ENCODE measurements around the gene TLCD1. TPM values are rescaled to one million over a fixed set of nuclear protein-coding genes. Genes with fewer than 3 reads are reported as not detected.

The TLCD1 gene
- total and polyA plus RNA-seq, 2 donors from 2014 or later = 25.3 to 30.0 TPM

- H3K27ac ChIP-seq (ENCODE audit: low read depth in 2 of 2, low read length in 2 of 2) = peak within 1 kb of the TSS; percentile 89 to 91
- no peaks in the 10 kb centered on the region for H3K27me3 ChIP-seq (ENCODE audit: control insufficient read depth, insufficient read depth, low read length)
- peak within 1 kb of the TSS; percentile 66 to 81 (median 73) for H3K4me3 ChIP-seq (ENCODE audit: low read length in 3 of 3)
- H3K9ac ChIP-seq (ENCODE audit: low read length in 3 of 3) = peak within 1 kb of the TSS; percentile 27 to 82 (median 61)
- DNase-seq (peak; percentile 95 to 98 (median 97)), FAIRE-seq (no peak)
- peaks cover 6 to 37% (median 18%) of the 10 kb centered on the region in 3 donors for H3K4me1 ChIP-seq (ENCODE audit: control insufficient read depth in 2 of 3, insufficient read depth in 2 of 3, low read depth in 1 of 3, low read length in 3 of 3)
- intact Hi-C loops (cut with DNase I) = no loop called here
- H3K9me3 ChIP-seq (ENCODE audit: control insufficient read depth in 2 of 3, insufficient read depth in 1 of 3, low read length in 3 of 3) = no peaks in the 10 kb centered on the region
- TF ChIP-seq CTCF (IDR thresholded peaks at IDR 0.05; ENCODE audit: borderline replicate concordance, extremely low read depth, insufficient read depth) = peak; percentile 27
- H3K36me3 ChIP-seq (ENCODE audit: control insufficient read depth in 2 of 3, insufficient read depth in 3 of 3, low read length in 3 of 3) = peaks cover 3 to 22% (median 15%) of the 10 kb centered on the region in 3 donors
Measured at GRCh38 chr17:28717578-28718332, 8.3 kb downstream of the TLCD1 start, which contains the start of gene RAB34. TSS of gene RAB34 (minus strand) at chr17:28717868. CDS start at chr17:28717266, 602 bp downstream.

- Histone ChIP-seq H3K4me1 (ENCODE audit: control insufficient read depth in 2 of 3, insufficient read depth in 2 of 3, low read depth in 1 of 3, low read length in 3 of 3) (peaks cover 6 to 37% (median 18%) of the 10 kb centered on the region in 3 donors), H3K36me3 (ENCODE audit: control insufficient read depth in 2 of 3, insufficient read depth in 3 of 3, low read length in 3 of 3) (peaks cover 3 to 15% (median 10%) of the 10 kb centered on the region in 3 donors), H3K4me3 (ENCODE audit: low read length in 3 of 3) (peak overlapping the region; percentile 51 to 81 (median 66)), H3K9me3 (ENCODE audit: control insufficient read depth in 2 of 3, insufficient read depth in 1 of 3, low read length in 3 of 3) (no peaks in the 10 kb centered on the region), H3K27ac (ENCODE audit: low read depth in 2 of 2, low read length in 2 of 2) (peak overlapping the region; percentile 85 to 89), H3K9ac (ENCODE audit: low read length in 3 of 3) (peak overlapping the region; percentile 15 to 82 (median 61)), H3K27me3 (ENCODE audit: control insufficient read depth, insufficient read depth, low read length) (no peaks in the 10 kb centered on the region)
- FAIRE-seq (no peak), DNase-seq (peak; percentile 35 to 88 (median 68))
- intact Hi-C loops (cut with DNase I) = no loop called here
- TF ChIP-seq CTCF (IDR thresholded peaks at IDR 0.05; ENCODE audit: borderline replicate concordance, extremely low read depth, insufficient read depth) = no peak
Measured at GRCh38 chr17:28716740-28717577, 9.1 kb downstream of the TLCD1 start.

- Histone ChIP-seq H3K4me1 (ENCODE audit: control insufficient read depth in 2 of 3, insufficient read depth in 2 of 3, low read depth in 1 of 3, low read length in 3 of 3) (peaks cover 6 to 28% (median 11%) of the 10 kb centered on the region in 3 donors), H3K4me3 (ENCODE audit: low read length in 3 of 3) (no peak overlapping the region), H3K36me3 (ENCODE audit: control insufficient read depth in 2 of 3, insufficient read depth in 3 of 3, low read length in 3 of 3) (peaks cover 0 to 15% (median 5%) of the 10 kb centered on the region in 3 donors), H3K27me3 (ENCODE audit: control insufficient read depth, insufficient read depth, low read length) (no peaks in the 10 kb centered on the region), H3K9ac (ENCODE audit: low read length in 3 of 3) (no peak overlapping the region), H3K27ac (ENCODE audit: low read depth in 2 of 2, low read length in 2 of 2) (no peak overlapping the region), H3K9me3 (ENCODE audit: control insufficient read depth in 2 of 3, insufficient read depth in 1 of 3, low read length in 3 of 3) (no peaks in the 10 kb centered on the region)
- FAIRE-seq (no peak), DNase-seq (no peak)
- TF ChIP-seq CTCF (IDR thresholded peaks at IDR 0.05; ENCODE audit: borderline replicate concordance, extremely low read depth, insufficient read depth) = no peak
- intact Hi-C loops (cut with DNase I) = no loop called here
Measured at GRCh38 chr17:28715217-28715616, 10.8 kb downstream of the TLCD1 start.

All from kidney (tissue), 14 donors.